Glutamatergic neuron (in vitro differentiated cells): Measurements from ENCODE around the gene MTAP. TPM values are rescaled to one million over a fixed set of nuclear protein-coding genes. Genes with fewer than 3 reads are reported as not detected.
"Not testable (repeated sequence)": the region's sequence is repeated elsewhere in the genome, so short reads cannot be mapped to it uniquely, and the experiment has no call there.

Source experiments
- DNase-seq: peaks from one replicate; pipeline ENCODE4 v3.0.0; 2022
- H3K27ac Mint-ChIP-seq: one replicate; pipeline ENCODE4 v1.8.0; 2020; ENCODE audit warnings: mild to moderate bottlenecking, mixed read lengths, inconsistent platforms; ENCODE audit not compliant: unreplicated experiment
- H3K27me3 Mint-ChIP-seq: one replicate; pipeline ENCODE4 v1.8.0; 2020; ENCODE audit warnings: mild to moderate bottlenecking, moderate library complexity, mixed read lengths, inconsistent platforms; ENCODE audit not compliant: unreplicated experiment
- H3K36me3 Mint-ChIP-seq: one replicate; pipeline ENCODE4 v1.8.0; 2020; ENCODE audit warnings: mild to moderate bottlenecking, mixed read lengths, inconsistent platforms; ENCODE audit not compliant: unreplicated experiment
- H3K4me1 Mint-ChIP-seq: one replicate; pipeline ENCODE4 v1.8.0; 2020; ENCODE audit warnings: mild to moderate bottlenecking, low read depth, mixed read lengths, inconsistent platforms; ENCODE audit not compliant: unreplicated experiment
- H3K4me3 Mint-ChIP-seq: one replicate; pipeline ENCODE4 v1.8.0; 2020; ENCODE audit warnings: mild to moderate bottlenecking, mixed read lengths, inconsistent platforms; ENCODE audit not compliant: unreplicated experiment
- H3K9me3 Mint-ChIP-seq: one replicate; pipeline ENCODE4 v1.8.0; 2020; ENCODE audit warnings: mild to moderate bottlenecking, moderate library complexity, mixed read lengths, inconsistent platforms; ENCODE audit not compliant: unreplicated experiment
- total RNA-seq: library from RNA; stranded (reverse); fragmentation: NEBNext Ultra II Directional; extraction: Animal tissue kit (Norgen Biotek cat#: 25700); gene quantifications from one replicate; pipeline ENCODE4 v1.2.1, GENCODE V29; 2021; ENCODE audit not compliant: unreplicated experiment
- TF ChIP-seq, protein P1 (sequence below): fragments of 200-600 bp; sonication (generic); IDR thresholded peaks from one replicate; pipeline ENCODE4 v1.5.0; 2021; ENCODE audit not compliant: partially characterized antibody, unreplicated experiment

The MTAP gene
- total RNA-seq, 1 donor from 2014 or later: 48.1 TPM

DNA sequence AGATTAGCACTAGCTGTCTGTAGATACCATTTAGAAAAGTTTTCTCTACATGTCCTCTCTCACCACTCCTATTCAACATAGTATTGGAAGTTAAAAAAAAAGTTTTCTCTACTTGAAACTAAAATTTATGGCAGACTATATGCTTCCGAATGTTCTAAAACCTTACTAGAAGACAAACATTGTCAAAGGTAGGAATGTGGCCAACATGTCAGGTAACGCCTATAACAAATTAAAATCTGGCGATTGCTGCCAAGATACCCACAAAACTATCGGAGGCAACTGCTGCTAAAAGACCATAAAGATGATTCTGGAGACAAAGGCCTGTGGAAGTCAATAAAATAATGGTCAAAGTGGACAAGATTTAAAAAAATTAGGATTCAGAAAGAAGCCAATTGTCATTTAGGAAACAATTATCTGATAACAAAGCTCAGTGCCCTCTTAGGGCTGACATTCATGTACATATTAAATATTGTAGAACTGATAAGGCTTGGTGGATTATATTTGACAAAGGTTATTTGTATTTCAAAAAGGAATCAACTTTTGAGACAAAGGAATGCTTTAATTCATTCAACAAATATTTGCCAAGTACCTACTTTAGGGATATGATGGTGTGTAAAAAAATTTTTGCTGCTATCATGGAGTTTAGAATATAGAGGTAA is 139.0 kb downstream of the MTAP start:
- H3K36me3 Mint-ChIP-seq: no peaks in the 10 kb centered on the region
- H3K27me3 Mint-ChIP-seq: no peaks in the 10 kb centered on the region
- no peak overlapping the region for H3K4me3 Mint-ChIP-seq
- no peaks in the 10 kb centered on the region for H3K9me3 Mint-ChIP-seq
- DNase-seq: no peak
- no peaks in the 10 kb centered on the region for H3K4me1 Mint-ChIP-seq
- TF ChIP-seq, protein P1, sequence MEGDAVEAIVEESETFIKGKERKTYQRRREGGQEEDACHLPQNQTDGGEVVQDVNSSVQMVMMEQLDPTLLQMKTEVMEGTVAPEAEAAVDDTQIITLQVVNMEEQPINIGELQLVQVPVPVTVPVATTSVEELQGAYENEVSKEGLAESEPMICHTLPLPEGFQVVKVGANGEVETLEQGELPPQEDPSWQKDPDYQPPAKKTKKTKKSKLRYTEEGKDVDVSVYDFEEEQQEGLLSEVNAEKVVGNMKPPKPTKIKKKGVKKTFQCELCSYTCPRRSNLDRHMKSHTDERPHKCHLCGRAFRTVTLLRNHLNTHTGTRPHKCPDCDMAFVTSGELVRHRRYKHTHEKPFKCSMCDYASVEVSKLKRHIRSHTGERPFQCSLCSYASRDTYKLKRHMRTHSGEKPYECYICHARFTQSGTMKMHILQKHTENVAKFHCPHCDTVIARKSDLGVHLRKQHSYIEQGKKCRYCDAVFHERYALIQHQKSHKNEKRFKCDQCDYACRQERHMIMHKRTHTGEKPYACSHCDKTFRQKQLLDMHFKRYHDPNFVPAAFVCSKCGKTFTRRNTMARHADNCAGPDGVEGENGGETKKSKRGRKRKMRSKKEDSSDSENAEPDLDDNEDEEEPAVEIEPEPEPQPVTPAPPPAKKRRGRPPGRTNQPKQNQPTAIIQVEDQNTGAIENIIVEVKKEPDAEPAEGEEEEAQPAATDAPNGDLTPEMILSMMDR: no peak
- no peak overlapping the region for H3K27ac Mint-ChIP-seq

DNA sequence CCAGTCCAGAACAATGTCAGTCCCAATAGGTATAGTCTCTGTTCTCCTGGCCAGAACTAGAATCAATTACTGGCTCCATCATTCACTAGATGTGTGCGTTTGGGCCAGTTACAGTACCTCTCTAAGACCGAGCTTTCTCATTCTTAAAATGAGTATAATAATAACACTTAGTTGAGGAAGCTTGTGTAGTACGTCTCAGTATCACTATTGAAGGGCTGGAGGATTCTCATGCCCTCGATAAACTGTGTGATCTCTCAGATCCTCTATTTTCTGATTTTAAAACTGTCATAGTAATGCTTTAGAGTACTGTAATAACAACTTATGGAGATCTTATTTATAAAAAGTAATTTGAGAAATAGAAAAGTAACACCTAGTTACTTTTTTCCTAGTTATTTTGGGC is 141.0 kb downstream of the MTAP start:
- H3K27ac Mint-ChIP-seq: no peak overlapping the region
- H3K27me3 Mint-ChIP-seq: no peaks in the 10 kb centered on the region
- H3K4me3 Mint-ChIP-seq: no peak overlapping the region
- DNase-seq: no peak
- H3K9me3 Mint-ChIP-seq: no peaks in the 10 kb centered on the region
- TF ChIP-seq, protein P1: no peak
- no peaks in the 10 kb centered on the region for H3K4me1 Mint-ChIP-seq
- no peaks in the 10 kb centered on the region for H3K36me3 Mint-ChIP-seq

GRCh38 chr9:21945606-21946005 is 143.2 kb downstream of the MTAP start:
- Mint-ChIP-seq H3K4me3 (no peak overlapping the region), H3K27ac (no peak overlapping the region), H3K36me3 (no peaks in the 10 kb centered on the region), H3K9me3 (no peaks in the 10 kb centered on the region), H3K27me3 (no peaks in the 10 kb centered on the region), H3K4me1 (no peaks in the 10 kb centered on the region)
- no peak for DNase-seq
- TF ChIP-seq, protein P1: no peak

DNA sequence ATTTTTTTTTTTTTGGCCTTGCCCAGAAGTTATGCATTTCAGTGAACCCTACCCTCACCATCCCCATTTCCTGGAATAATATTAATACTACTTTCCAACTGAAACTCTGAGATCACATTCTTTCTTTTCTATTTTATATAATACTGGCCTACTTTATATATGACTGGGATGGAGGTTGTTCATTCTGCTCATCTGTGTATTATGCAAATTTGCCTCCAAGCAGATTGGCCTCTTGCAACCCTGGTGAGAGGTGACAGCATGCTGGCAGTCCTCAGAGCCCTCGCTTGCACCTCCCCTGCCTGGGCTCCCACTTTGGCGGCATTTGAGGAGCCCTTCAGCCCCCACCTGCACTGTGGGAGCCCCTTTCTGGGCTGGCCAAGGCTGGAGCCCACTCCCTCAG is 156.4 kb downstream of the MTAP start:
- Mint-ChIP-seq H3K36me3 (peaks cover 9% of the 10 kb centered on the region), H3K9me3 (peaks cover 4% of the 10 kb centered on the region), H3K27me3 (peaks cover 7% of the 10 kb centered on the region), H3K4me1 (no peaks in the 10 kb centered on the region), H3K27ac (no peak overlapping the region), H3K4me3 (no peak overlapping the region)
- no peak for DNase-seq
- TF ChIP-seq, protein P1: no peak

GRCh38 chr9:21959268-21959667 is 156.8 kb downstream of the MTAP start:
- H3K4me3 Mint-ChIP-seq, H3K27ac Mint-ChIP-seq, H3K9me3 Mint-ChIP-seq, H3K27me3 Mint-ChIP-seq, H3K36me3 Mint-ChIP-seq, H3K4me1 Mint-ChIP-seq, DNase-seq: not testable (repeated sequence)

- TF ChIP-seq, protein P1: no peak
- peaks cover 2% of the 10 kb centered on the region for H3K4me1 Mint-ChIP-seq
- H3K36me3 Mint-ChIP-seq: peaks cover 9% of the 10 kb centered on the region
- peaks cover 6% of the 10 kb centered on the region for H3K9me3 Mint-ChIP-seq
- H3K27me3 Mint-ChIP-seq: peaks cover 22% of the 10 kb centered on the region
- no peak for DNase-seq
- H3K4me3 Mint-ChIP-seq: no peak overlapping the region
- no peak overlapping the region for H3K27ac Mint-ChIP-seq
Observed at GRCh38 chr9:21961569-21961968, 159.1 kb downstream of the MTAP start.
